ENCODE results near the gene TCEA3.

GRCh38 chr1:23471473-23472075 is 47.0 kb upstream of the TCEA3 start:
- TF ChIP-seq CTCF (IDR thresholded peaks at IDR 0.05) (no peak), POLR2AphosphoS5 (IDR thresholded peaks at IDR 0.05) (no peak), POLR2A (IDR thresholded peaks at IDR 0.05) (no peak)

Measured in gastroesophageal sphincter (tissue), 3 donors.